Natural killer cell (primary cell): ENCODE results near the gene MYO7B. TPM values are rescaled to one million over a fixed set of nuclear protein-coding genes. Genes with fewer than 3 reads are reported as not detected.

Source experiments
- ATAC-seq, 3 donors: fragments of 150-1000 bp in 2 of 3; fragments of 200-7000 bp in 1 of 3; cut with Tn5 transposase; 1 replicate in 1 of 3; 2 replicates in 2 of 3; pipeline ENCODE4 v1.10.0; 2021; ENCODE audit warnings: mild to moderate bottlenecking in 2 of 3, moderate library complexity in 2 of 3
- DNase-seq, 2 donors: peaks; one replicate each; pipeline versions ENCODE4 v3.0.0 to v3.0.0-alpha.2; 2013 to 2021; ENCODE audit warnings: mixed read lengths in 1 of 2
- H3K27ac ChIP-seq: one replicate; pipeline ENCODE4 v1.5.1; 2013; ENCODE audit warnings: mild to moderate bottlenecking, low read length
- H3K27me3 ChIP-seq: one replicate; pipeline ENCODE4 v1.6.1; 2013; ENCODE audit warnings: low read length; ENCODE audit not compliant: control insufficient read depth, insufficient read depth
- H3K36me3 ChIP-seq: one replicate; pipeline ENCODE4 v1.6.1; 2013; ENCODE audit warnings: low read length; ENCODE audit not compliant: control insufficient read depth, insufficient read depth
- H3K4me1 ChIP-seq: one replicate; pipeline ENCODE4 v1.6.1; 2013; ENCODE audit warnings: low read length; ENCODE audit not compliant: control insufficient read depth, insufficient read depth
- H3K4me3 ChIP-seq: one replicate; pipeline ENCODE4 v1.5.1; 2013; ENCODE audit warnings: low read length
- H3K9me3 ChIP-seq: one replicate; pipeline ENCODE4 v1.6.1; 2013; ENCODE audit warnings: low read length; ENCODE audit not compliant: control insufficient read depth, insufficient read depth
- H3K27ac Mint-ChIP-seq, 2 donors: one replicate each; pipeline ENCODE4 v1.8.0; 2022; ENCODE audit warnings: mild to moderate bottlenecking in 2 of 2, mixed read lengths in 2 of 2, moderate library complexity in 1 of 2
- H3K27me3 Mint-ChIP-seq, 2 donors: one replicate each; pipeline ENCODE4 v1.8.0; 2022; ENCODE audit warnings: low read depth in 2 of 2, mixed read lengths in 2 of 2
- H3K36me3 Mint-ChIP-seq: one replicate; pipeline ENCODE4 v1.8.0; 2022; ENCODE audit warnings: mixed read lengths
- H3K4me1 Mint-ChIP-seq, 2 donors: one replicate each; pipeline ENCODE4 v1.8.0; 2022; ENCODE audit warnings: mixed read lengths in 2 of 2
- H3K4me3 Mint-ChIP-seq: one replicate; pipeline ENCODE4 v1.8.0; 2022; ENCODE audit warnings: mild to moderate bottlenecking, moderate library complexity, mixed read lengths
- H3K9me3 Mint-ChIP-seq, 2 donors: one replicate each; pipeline ENCODE4 v1.8.0; 2022; ENCODE audit warnings: mixed read lengths in 2 of 2
- CTCF ChIP-seq: fragments of 200-600 bp; IDR thresholded peaks from one replicate; pipeline ENCODE4 v1.8.0; 2022; ENCODE audit warnings: antibody characterized with exemption
- WGBS: methylation state at CpG from one replicate; pipeline ENCODE4 v1.1.7; 2013; ENCODE audit warnings: missing lambda C conversion rate; ENCODE audit not compliant: insufficient coverage; 5-methylcytosine and 5-hydroxymethylcytosine counted together
- intact Hi-C: fragments of 100-400 bp; cut with micrococcal nuclease; formaldehyde crosslinking; loops from one replicate; pipeline ENCODE4 v1.14.2; 2022
- total RNA-seq, 4 donors: library from RNA; stranded (reverse); fragments of 120-200 nt in 1 of 4; gene quantifications; one replicate each; pipeline versions ENCODE4 v1.2.3 to v1.2.4, GENCODE V29; 2013 to 2022

MYO7B gene
- total RNA-seq, 3 donors from 2014 or later (not counting 1 experiment from before 2014, with no cell fraction given) = 0.14 to 0.45 (median 0.25) TPM

- Histone ChIP-seq H3K27ac (no peak overlapping the region), H3K9me3 (no peaks in the 10 kb centered on the region), H3K36me3 (no peaks in the 10 kb centered on the region), H3K27me3 (no peaks in the 10 kb centered on the region), H3K4me3 (no peak overlapping the region), H3K4me1 (peaks cover 32% of the 10 kb centered on the region)
- no peak overlapping the region for H3K27ac Mint-ChIP-seq
- H3K27me3 Mint-ChIP-seq = peaks cover 0 to 2% of the 10 kb centered on the region in 2 donors
- H3K4me3 Mint-ChIP-seq = no peak overlapping the region
- H3K9me3 Mint-ChIP-seq = no peaks in the 10 kb centered on the region
- no peak for DNase-seq
- H3K4me1 Mint-ChIP-seq = no peaks in the 10 kb centered on the region
- WGBS = 89% methylated on average over 17 of the region's 18 CpGs
- ATAC-seq = no peak
- intact Hi-C loops = no loop called here
- H3K36me3 Mint-ChIP-seq = no peaks in the 10 kb centered on the region
- TF ChIP-seq CTCF = no peak
Observed at GRCh38 chr2:127627740-127628571, 92.5 kb downstream of the MYO7B start.

- no peak for TF ChIP-seq CTCF
- Mint-ChIP-seq H3K36me3 (no peaks in the 10 kb centered on the region), H3K27me3 (peaks cover 0 to 2% of the 10 kb centered on the region in 2 donors), H3K4me1 (no peaks in the 10 kb centered on the region), H3K9me3 (no peaks in the 10 kb centered on the region), H3K4me3 (no peak overlapping the region), H3K27ac (no peak overlapping the region)
- DNase-seq (no peak), ATAC-seq (no peak)
- Histone ChIP-seq H3K9me3 (no peaks in the 10 kb centered on the region), H3K36me3 (no peaks in the 10 kb centered on the region), H3K4me3 (no peak overlapping the region), H3K27ac (no peak overlapping the region), H3K4me1 (peaks cover 42% of the 10 kb centered on the region), H3K27me3 (no peaks in the 10 kb centered on the region)
- WGBS = 85% methylated on average over 17 of the region's 17 CpGs
- intact Hi-C loops = no loop called here
Observed at GRCh38 chr2:127628767-127629614, 93.5 kb downstream of the MYO7B start.

- peaks cover 49% of the 10 kb centered on the region for H3K4me1 ChIP-seq
- DNase-seq = no peak
- Mint-ChIP-seq H3K27ac (no peak overlapping the region), H3K4me3 (no peak overlapping the region), H3K27me3 (peaks cover 0 to 2% of the 10 kb centered on the region in 2 donors), H3K36me3 (no peaks in the 10 kb centered on the region), H3K9me3 (no peaks in the 10 kb centered on the region), H3K4me1 (no peaks in the 10 kb centered on the region)
- no peak for TF ChIP-seq CTCF
- no peak overlapping the region for H3K27ac ChIP-seq
- no peak for ATAC-seq
- no peaks in the 10 kb centered on the region for H3K9me3 ChIP-seq
- 88% methylated on average over 9 of the region's 9 CpGs for WGBS
- H3K27me3 ChIP-seq = no peaks in the 10 kb centered on the region
- H3K36me3 ChIP-seq = no peaks in the 10 kb centered on the region
- no peak overlapping the region for H3K4me3 ChIP-seq
- intact Hi-C loops = no loop called here
Observed at GRCh38 chr2:127629637-127630036, 94.2 kb downstream of the MYO7B start.
